ENCODE results near the gene STK11. TPM values are rescaled to one million over a fixed set of nuclear protein-coding genes. Genes with fewer than 3 reads are reported as not detected.

The STK11 gene
- polyA plus RNA-seq, 1 donor from 2014 or later = 14.9 TPM

DNA sequence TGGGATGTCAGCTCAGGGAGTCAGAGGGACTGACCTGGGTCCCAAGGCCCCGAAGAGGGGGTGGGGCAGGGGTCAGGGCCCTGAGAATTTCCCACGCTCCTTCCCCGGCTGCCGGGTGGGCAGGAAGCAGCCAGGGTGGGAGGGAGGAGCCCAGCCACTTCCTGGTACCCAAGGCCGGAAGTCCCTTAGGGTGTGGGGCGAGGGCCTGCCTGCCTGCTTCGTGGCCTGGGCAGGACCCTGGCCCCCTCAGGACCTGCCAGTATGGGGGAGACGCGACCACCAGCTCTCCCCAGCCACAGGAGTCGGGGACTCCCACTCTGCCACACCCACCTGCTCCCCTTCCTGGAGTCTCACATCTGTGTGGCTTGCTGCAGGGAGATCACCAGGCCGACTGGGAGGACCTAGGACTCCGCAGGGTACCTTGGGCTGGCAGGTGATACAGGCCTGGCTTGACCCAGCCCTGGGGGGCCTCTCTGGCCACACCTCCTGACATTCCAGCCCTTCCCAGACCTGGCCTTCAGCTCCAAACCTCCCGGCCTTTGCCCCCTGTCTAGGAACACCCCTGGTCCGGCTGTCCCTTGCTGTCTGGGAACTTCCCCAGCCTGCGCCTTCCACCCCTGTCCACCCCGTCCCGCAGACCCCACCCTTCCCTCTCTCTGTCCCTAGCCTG, 53.8 kb downstream of the STK11 start:
- Mint-ChIP-seq H3K9me3 (no peaks in the 10 kb centered on the region), H3K36me3 (peaks cover 4% of the 10 kb centered on the region), H3K4me3 (peak overlapping the region; percentile 78 to 93 (median 88)), H3K27ac (peak overlapping the region; percentile 95 to 100 (median 98)), H3K4me1 (peaks cover 28 to 35% (median 30%) of the 10 kb centered on the region in 3 donors), H3K27me3 (peaks cover 1% of the 10 kb centered on the region)

DNA sequence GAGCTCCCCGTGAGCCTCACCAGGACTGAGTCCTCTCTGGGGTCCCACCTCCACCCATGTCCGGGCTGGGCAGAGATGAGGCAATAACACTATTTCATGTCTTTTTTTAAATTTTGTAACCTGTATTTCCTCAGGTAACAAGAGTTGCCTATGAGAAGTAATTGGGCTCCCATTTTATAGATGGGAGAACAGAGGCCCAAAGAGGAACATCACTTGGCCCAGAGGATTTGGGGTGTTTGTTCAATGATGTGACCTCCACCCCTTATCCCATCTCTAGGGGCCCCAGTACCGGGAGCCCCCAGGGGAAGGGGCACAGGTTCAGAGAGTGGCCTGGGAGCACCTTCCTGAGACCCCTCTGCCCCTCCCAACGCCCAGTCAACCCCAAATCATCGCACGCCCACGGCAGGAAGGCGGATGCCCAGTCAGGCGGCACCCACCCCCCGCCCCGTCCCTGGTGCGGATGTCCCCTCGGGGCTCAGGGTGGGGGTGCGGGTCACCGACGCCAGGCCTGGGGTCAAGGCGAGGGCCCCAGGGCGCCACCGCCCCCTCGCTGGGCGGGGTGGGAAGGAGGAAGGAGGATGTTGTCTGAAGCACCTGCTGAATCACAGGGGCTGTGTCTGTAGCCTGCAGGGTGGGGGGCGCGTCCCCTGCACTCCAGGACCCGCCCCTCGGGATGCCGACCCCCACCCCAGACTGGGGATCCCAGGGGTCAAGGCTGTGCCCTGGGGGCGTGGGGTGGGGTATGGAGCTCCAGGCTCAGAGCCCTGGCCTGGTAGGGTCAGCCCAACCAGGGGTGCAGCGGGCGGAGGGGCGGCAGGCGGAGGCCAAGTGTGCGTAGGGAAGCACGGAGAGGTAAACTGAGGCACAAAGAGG, 54.5 kb downstream of the STK11 start:
- Mint-ChIP-seq H3K4me3 (peak overlapping the region; percentile 78 to 99 (median 93)), H3K27me3 (peaks cover 1% of the 10 kb centered on the region), H3K27ac (peak overlapping the region; percentile 95 to 100 (median 98)), H3K9me3 (no peaks in the 10 kb centered on the region), H3K36me3 (peaks cover 3% of the 10 kb centered on the region), H3K4me1 (peaks cover 32 to 41% (median 34%) of the 10 kb centered on the region in 3 donors)

GRCh38 chr19:1260749-1261537, 55.4 kb downstream of the STK11 start:
- H3K9me3 Mint-ChIP-seq = no peaks in the 10 kb centered on the region
- H3K4me3 Mint-ChIP-seq = peak overlapping the region; percentile 78 to 99 (median 96)
- peaks cover 1% of the 10 kb centered on the region for H3K27me3 Mint-ChIP-seq
- H3K36me3 Mint-ChIP-seq = peaks cover 3% of the 10 kb centered on the region
- peaks cover 37 to 44% (median 40%) of the 10 kb centered on the region in 3 donors for H3K4me1 Mint-ChIP-seq
- H3K27ac Mint-ChIP-seq = peak overlapping the region; percentile 95 to 100 (median 98)

GRCh38 chr19:1261538-1261797, 55.9 kb downstream of the STK11 start:
- Mint-ChIP-seq H3K4me3 (peak overlapping the region; percentile 78 to 99 (median 96)), H3K36me3 (peaks cover 3% of the 10 kb centered on the region), H3K9me3 (no peaks in the 10 kb centered on the region), H3K27ac (peak overlapping the region; percentile 95 to 100 (median 98)), H3K4me1 (peaks cover 38 to 44% (median 41%) of the 10 kb centered on the region in 3 donors), H3K27me3 (peaks cover 1% of the 10 kb centered on the region)

- H3K9me3 Mint-ChIP-seq = no peaks in the 10 kb centered on the region
- peaks cover 1% of the 10 kb centered on the region for H3K27me3 Mint-ChIP-seq
- H3K36me3 Mint-ChIP-seq = peaks cover 3% of the 10 kb centered on the region
- H3K4me1 Mint-ChIP-seq = peaks cover 38 to 44% (median 41%) of the 10 kb centered on the region in 3 donors
- H3K4me3 Mint-ChIP-seq = peak overlapping the region; percentile 78 to 99 (median 96)
- H3K27ac Mint-ChIP-seq = peak overlapping the region; percentile 95 to 100 (median 99)
These were observed 56.4 kb downstream of the STK11 start for GRCh38 chr19:1261798-1262622.

GRCh38 chr19:1262623-1263123, 57.1 kb downstream of the STK11 start:
- H3K36me3 Mint-ChIP-seq = peaks cover under 1% of the 10 kb centered on the region
- H3K27me3 Mint-ChIP-seq = peaks cover 1% of the 10 kb centered on the region
- peak overlapping the region; percentile 95 to 99 (median 99) for H3K27ac Mint-ChIP-seq
- no peaks in the 10 kb centered on the region for H3K9me3 Mint-ChIP-seq
- H3K4me3 Mint-ChIP-seq = peak overlapping the region; percentile 78 to 89 (median 82)
- peaks cover 36 to 40% (median 40%) of the 10 kb centered on the region in 3 donors for H3K4me1 Mint-ChIP-seq

DNA sequence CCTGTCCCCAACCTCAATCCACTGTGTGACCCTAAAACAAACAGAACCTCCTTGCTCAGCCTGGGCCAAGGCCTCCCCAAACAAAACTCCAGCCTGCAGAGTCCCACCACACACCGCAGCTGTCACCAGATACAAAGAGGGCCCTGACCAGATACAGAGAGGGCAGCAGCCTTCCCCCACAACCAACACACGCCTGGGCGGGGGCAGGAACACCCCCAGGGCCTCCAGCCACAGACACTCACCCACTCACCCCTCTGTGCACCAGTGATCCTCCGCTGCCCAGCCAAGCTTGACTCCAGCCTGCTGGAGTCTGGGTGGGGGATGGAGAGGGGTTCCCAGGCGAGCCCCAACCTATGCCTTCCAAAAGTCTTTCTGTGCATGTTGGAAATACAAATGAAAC, 57.6 kb downstream of the STK11 start:
- Mint-ChIP-seq H3K4me1 (peaks cover 34 to 37% (median 35%) of the 10 kb centered on the region in 3 donors), H3K4me3 (peak overlapping the region; percentile 78 to 89 (median 82)), H3K27me3 (peaks cover 1% of the 10 kb centered on the region), H3K36me3 (no peaks in the 10 kb centered on the region), H3K27ac (peak overlapping the region; percentile 95 to 99 (median 99)), H3K9me3 (no peaks in the 10 kb centered on the region)

GRCh38 chr19:1264801-1265614, 59.4 kb downstream of the STK11 start:
- Mint-ChIP-seq H3K27me3 (peaks cover 1% of the 10 kb centered on the region), H3K4me3 (peak overlapping the region; percentile 78 to 92 (median 87)), H3K4me1 (peaks cover 27 to 38% (median 34%) of the 10 kb centered on the region in 3 donors), H3K36me3 (no peaks in the 10 kb centered on the region), H3K9me3 (no peaks in the 10 kb centered on the region), H3K27ac (peak overlapping the region; percentile 95 to 99 (median 99))

DNA sequence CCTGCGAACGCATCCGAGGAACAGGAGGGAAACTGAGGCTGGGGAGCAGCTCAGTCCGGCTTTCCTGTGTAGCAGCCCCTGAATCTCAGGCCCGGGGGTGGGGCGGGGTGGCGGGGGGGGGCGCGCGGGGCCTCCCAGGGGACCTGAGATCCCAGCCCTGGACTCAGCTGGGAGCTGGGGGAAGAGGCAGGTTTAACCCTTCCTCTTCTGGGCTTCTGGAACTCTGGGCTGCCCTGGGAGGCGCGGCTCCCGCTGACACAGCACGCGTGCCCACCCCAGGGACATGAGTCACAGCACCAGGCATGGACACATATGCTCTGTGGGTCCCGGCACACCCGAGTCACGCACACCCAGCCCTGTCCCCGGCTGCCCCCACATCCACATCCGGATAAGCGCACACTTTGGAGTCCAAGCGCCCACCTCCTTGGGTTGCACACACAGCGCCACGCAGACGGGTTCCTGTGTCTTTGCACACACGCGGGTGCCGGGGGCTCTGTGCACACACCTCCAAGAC, 60.1 kb downstream of the STK11 start:
- peak overlapping the region; percentile 78 to 92 (median 88) for H3K4me3 Mint-ChIP-seq
- H3K27me3 Mint-ChIP-seq = peaks cover 1% of the 10 kb centered on the region
- peaks cover 33 to 41% (median 38%) of the 10 kb centered on the region in 3 donors for H3K4me1 Mint-ChIP-seq
- peak overlapping the region; percentile 95 to 99 (median 99) for H3K27ac Mint-ChIP-seq
- H3K36me3 Mint-ChIP-seq = no peaks in the 10 kb centered on the region
- no peaks in the 10 kb centered on the region for H3K9me3 Mint-ChIP-seq

GRCh38 chr19:1266129-1266915, 60.7 kb downstream of the STK11 start:
- H3K27me3 Mint-ChIP-seq = peaks cover 1% of the 10 kb centered on the region
- peak overlapping the region; percentile 78 to 91 (median 86) for H3K4me3 Mint-ChIP-seq
- H3K9me3 Mint-ChIP-seq = no peaks in the 10 kb centered on the region
- H3K27ac Mint-ChIP-seq = peak overlapping the region; percentile 95 to 99 (median 99)
- peaks cover 2% of the 10 kb centered on the region for H3K36me3 Mint-ChIP-seq
- peaks cover 36 to 46% (median 41%) of the 10 kb centered on the region in 3 donors for H3K4me1 Mint-ChIP-seq

DNA sequence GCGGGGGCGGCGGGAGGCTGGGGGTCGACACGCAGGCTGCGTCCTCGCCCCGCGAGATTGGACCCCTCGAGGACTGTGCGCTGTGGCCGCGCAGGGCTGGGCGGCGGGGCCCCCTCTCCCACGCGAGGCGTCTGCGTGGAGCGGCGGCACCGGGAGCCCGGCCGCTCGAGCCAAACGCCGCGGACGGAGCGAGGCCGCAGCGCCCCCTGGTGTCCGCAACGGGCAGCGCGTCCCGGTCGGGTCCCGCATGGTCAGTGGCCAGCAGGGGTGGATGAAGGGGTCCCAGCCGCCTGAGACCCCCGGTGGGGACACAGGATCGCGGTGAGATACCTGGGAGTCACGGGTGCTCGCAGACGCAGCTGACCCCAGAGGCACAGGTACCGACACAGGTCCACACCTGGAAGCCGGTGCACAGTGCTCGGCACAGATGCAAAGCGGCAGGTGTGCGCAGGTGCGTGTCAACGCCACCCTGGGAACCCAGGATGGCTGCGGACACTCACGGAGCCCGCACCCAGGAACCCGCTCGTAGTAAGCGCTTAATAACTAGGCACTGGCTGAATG, 61.4 kb downstream of the STK11 start:
- Mint-ChIP-seq H3K27me3 (peaks cover 1% of the 10 kb centered on the region), H3K36me3 (peaks cover 2% of the 10 kb centered on the region), H3K9me3 (no peaks in the 10 kb centered on the region), H3K4me3 (peak overlapping the region; percentile 81 to 91 (median 82)), H3K27ac (peak overlapping the region; percentile 59 to 99 (median 95)), H3K4me1 (peaks cover 32 to 43% (median 37%) of the 10 kb centered on the region in 3 donors)
